HepG2 (cell line): ENCODE results near the gene GFY. TPM values are rescaled to one million over a fixed set of nuclear protein-coding genes. Genes with fewer than 3 reads are reported as not detected.

ENCODE experiments used
- ATF7-NPFF ChIP-seq: sonication (generic); formaldehyde crosslinking; IDR thresholded peaks from 2 replicates; pipeline ENCODE4 v1.8.1; 2023; ENCODE audit warnings: mild to moderate bottlenecking, low read depth, missing genetic modification reagents, moderate library complexity
- DMAP1 ChIP-seq: IDR thresholded peaks from 2 replicates; pipeline ENCODE4 v1.6.1; 2016
- DNMT1 ChIP-seq: sonication (generic); formaldehyde crosslinking; IDR thresholded peaks from 2 replicates; pipeline ENCODE4 v1.5.1; 2020; ENCODE audit warnings: mild to moderate bottlenecking, missing genetic modification reagents
- E2F2 ChIP-seq: sonication (generic); formaldehyde crosslinking; IDR thresholded peaks from 2 replicates; pipeline ENCODE4 v1.4.0; 2020; ENCODE audit warnings: missing genetic modification reagents, borderline replicate concordance
- ELK4 ChIP-seq: sonication (generic); formaldehyde crosslinking; IDR thresholded peaks from 2 replicates; pipeline ENCODE4 v1.9.0; 2021; ENCODE audit warnings: missing genetic modification reagents, borderline replicate concordance
- ETS1 ChIP-seq: sonication (generic); formaldehyde crosslinking; IDR thresholded peaks from 2 replicates; pipeline ENCODE4 v1.4.0; 2020; ENCODE audit warnings: missing genetic modification reagents
- IKZF4 ChIP-seq: sonication (generic); formaldehyde crosslinking; IDR thresholded peaks from 2 replicates; pipeline ENCODE4 v1.5.1; 2020; ENCODE audit warnings: borderline replicate concordance, mild to moderate bottlenecking, low read depth, missing genetic modification reagents; ENCODE audit errors: not compliant biosample characterization
- IRF2 ChIP-seq: IDR thresholded peaks from 2 replicates; pipeline ENCODE4 v1.6.1; 2018; ENCODE audit warnings: missing genetic modification reagents, missing compliant biosample characterization
- ISL2 ChIP-seq: sonication (generic); formaldehyde crosslinking; IDR thresholded peaks from 2 replicates; pipeline ENCODE4 v1.5.0; 2020; ENCODE audit warnings: missing genetic modification reagents
- PATZ1 ChIP-seq: sonication (generic); formaldehyde crosslinking; IDR thresholded peaks from 2 replicates; pipeline ENCODE4 v1.4.0; 2020; ENCODE audit warnings: missing genetic modification reagents
- STAT5B ChIP-seq: sonication (generic); formaldehyde crosslinking; IDR thresholded peaks from 2 replicates; pipeline ENCODE4 v1.4.0; 2020; ENCODE audit warnings: missing genetic modification reagents
- STAT6 ChIP-seq: sonication (generic); formaldehyde crosslinking; IDR thresholded peaks from 2 replicates; pipeline ENCODE4 v1.4.0; 2020; ENCODE audit warnings: missing genetic modification reagents, mild to moderate bottlenecking, borderline replicate concordance
- TIGD3 ChIP-seq: sonication (generic); formaldehyde crosslinking; IDR thresholded peaks from 2 replicates; pipeline ENCODE4 v1.5.1; 2020; ENCODE audit warnings: mild to moderate bottlenecking, missing genetic modification reagents, borderline replicate concordance
- TRIM24 ChIP-seq: sonication (generic); formaldehyde crosslinking; IDR thresholded peaks from 2 replicates; pipeline ENCODE4 v1.8.0; 2022; ENCODE audit warnings: mild to moderate bottlenecking, missing genetic modification reagents
- ZNF124 ChIP-seq: sonication (generic); formaldehyde crosslinking; IDR thresholded peaks from 2 replicates; pipeline ENCODE4 v1.4.0; 2020; ENCODE audit warnings: missing genetic modification reagents
- ZNF317 ChIP-seq: sonication (generic); formaldehyde crosslinking; IDR thresholded peaks from 2 replicates; pipeline ENCODE4 v1.5.0; 2020; ENCODE audit warnings: mild to moderate bottlenecking, missing genetic modification reagents
- ZNF501 ChIP-seq: sonication (generic); formaldehyde crosslinking; IDR thresholded peaks from 2 replicates; pipeline ENCODE4 v1.5.1; 2020; ENCODE audit warnings: mild to moderate bottlenecking, moderate library complexity, missing genetic modification reagents
- ZNF570 ChIP-seq: sonication (generic); formaldehyde crosslinking; IDR thresholded peaks from 2 replicates; pipeline ENCODE4 v1.4.0; 2020; ENCODE audit warnings: mild to moderate bottlenecking, missing genetic modification reagents, borderline replicate concordance
- ZNF674 ChIP-seq: sonication (generic); formaldehyde crosslinking; IDR thresholded peaks from 2 replicates; pipeline ENCODE4 v1.5.0; 2020; ENCODE audit warnings: low read depth, mild to moderate bottlenecking, missing genetic modification reagents
- polyA plus RNA-seq, 8 experiments: library from polyadenylated mRNA; depleted of rRNA in 3 of 8; stranded (reverse) in 7 of 8; unstranded in 1 of 8; fragments of >200 nt; fragmentation: Illumina TruSeq in 4 of 8; extraction: Trizol in 4 of 8; gene quantifications; 2 replicates each; pipeline versions ENCODE4 v1.2.1 to v1.2.3, GENCODE V29; 2011 to 2016; ENCODE audit warnings: low read depth in 4 of 8, missing spikeins in 1 of 8, mixed read lengths in 1 of 8; ENCODE audit not compliant: insufficient read depth in 1 of 8
- total RNA-seq, 5 experiments: library from RNA; depleted of rRNA; stranded (reverse); fragments of >200 nt; fragmentation: Illumina TruSeq; extraction: Trizol; gene quantifications; 2 replicates each; pipeline ENCODE4 v1.2.3, GENCODE V29; 2016; ENCODE audit warnings: low read depth in 1 of 5

The GFY gene
- total and polyA plus RNA-seq, 2 of the 13 experiments (the other 11 are each of a cell fraction or from before 2014, with no cell fraction given), result not detected

- TF ChIP-seq ZNF674, result no peak
- TF ChIP-seq DMAP1 (CRISPR knock-in tag), result no peak; the same call in 1 of the 2 replicates
- no peak for TF ChIP-seq DNMT1 (CRISPR knock-in tag)
- peak; percentile 52; the same call in 1 of the 2 replicates for TF ChIP-seq ZNF124
- TF ChIP-seq IRF2, result peak; percentile 94
- no peak for TF ChIP-seq PATZ1 (CRISPR knock-in tag)
- TF ChIP-seq IKZF4, result no peak
- TF ChIP-seq ZNF501 (CRISPR knock-in tag), result peak; percentile 91
- no peak for TF ChIP-seq TRIM24 (CRISPR knock-in tag)
- no peak for TF ChIP-seq TIGD3 (CRISPR knock-in tag)
- TF ChIP-seq E2F2, result no peak
- no peak for TF ChIP-seq ETS1 (CRISPR knock-in tag)
- TF ChIP-seq ZNF570 (CRISPR knock-in tag), result 0 out of 2 replicates have a peak, but pooled peaks have one; percentile 36
- no peak; the same call in 1 of the 2 replicates for TF ChIP-seq ISL2
- no peak for TF ChIP-seq ELK4 (CRISPR knock-in tag)
- peak; percentile 59; the same call in 1 of the 2 replicates for TF ChIP-seq ZNF317 (CRISPR knock-in tag)
- peak; percentile 38; the same call in 1 of the 2 replicates for TF ChIP-seq STAT6 (CRISPR knock-in tag)
- no peak for TF ChIP-seq ATF7-NPFF (CRISPR knock-in tag)
- TF ChIP-seq STAT5B (CRISPR knock-in tag), result no peak
Observed at GRCh38 chr19:49443366-49444099, 18.3 kb downstream of the GFY start (continued).
